GM19238 (cell line): ENCODE results near the gene ALPL.
"Not testable (repeated sequence)": the region's sequence is repeated elsewhere in the genome, so short reads cannot be mapped to it uniquely, and the experiment has no call there.

Experiments used
- DNase-seq: peaks from one replicate; pipeline ENCODE4 v3.0.0; 2011; ENCODE audit warnings: low spot score; ENCODE audit not compliant: insufficient read length

Gene ALPL

DNA sequence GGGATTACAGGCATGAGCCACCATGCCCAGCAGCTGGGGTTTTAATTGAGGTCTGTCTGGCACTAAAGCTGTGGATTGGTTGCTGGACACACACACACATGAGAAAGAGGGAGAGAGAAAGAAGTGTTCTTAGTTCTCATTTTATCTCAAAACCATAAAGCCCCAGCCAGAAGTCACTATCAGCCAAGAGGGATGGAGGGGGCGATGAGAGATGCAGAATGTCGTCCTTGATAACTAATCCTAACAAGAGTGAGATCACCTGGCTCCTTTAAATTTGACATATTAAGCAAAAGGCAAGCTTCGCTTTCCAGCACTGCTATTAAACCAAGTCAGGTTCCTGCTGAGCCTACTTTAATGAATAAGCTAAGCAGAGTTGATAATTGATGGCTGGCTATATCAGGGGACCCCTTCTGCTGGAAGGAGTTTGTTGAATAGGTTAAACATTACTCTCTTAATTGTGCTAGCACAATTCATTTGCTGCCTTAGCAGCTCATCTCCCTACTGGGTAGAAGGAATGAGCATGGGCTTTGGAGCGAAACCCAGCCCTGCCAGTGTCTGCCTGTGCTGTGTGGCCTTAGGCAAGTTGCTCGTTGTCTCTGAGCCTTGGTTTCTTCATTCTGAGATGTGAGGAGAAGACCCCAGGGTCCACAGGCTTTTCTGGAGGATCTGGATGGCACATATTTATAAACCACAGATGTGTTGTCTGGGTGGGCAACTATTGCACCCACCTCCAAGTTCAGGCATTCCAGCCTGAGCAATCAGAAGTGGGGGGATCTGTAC lies 50.8 kb downstream of the ALPL start:
- no peak for DNase-seq

DNA sequence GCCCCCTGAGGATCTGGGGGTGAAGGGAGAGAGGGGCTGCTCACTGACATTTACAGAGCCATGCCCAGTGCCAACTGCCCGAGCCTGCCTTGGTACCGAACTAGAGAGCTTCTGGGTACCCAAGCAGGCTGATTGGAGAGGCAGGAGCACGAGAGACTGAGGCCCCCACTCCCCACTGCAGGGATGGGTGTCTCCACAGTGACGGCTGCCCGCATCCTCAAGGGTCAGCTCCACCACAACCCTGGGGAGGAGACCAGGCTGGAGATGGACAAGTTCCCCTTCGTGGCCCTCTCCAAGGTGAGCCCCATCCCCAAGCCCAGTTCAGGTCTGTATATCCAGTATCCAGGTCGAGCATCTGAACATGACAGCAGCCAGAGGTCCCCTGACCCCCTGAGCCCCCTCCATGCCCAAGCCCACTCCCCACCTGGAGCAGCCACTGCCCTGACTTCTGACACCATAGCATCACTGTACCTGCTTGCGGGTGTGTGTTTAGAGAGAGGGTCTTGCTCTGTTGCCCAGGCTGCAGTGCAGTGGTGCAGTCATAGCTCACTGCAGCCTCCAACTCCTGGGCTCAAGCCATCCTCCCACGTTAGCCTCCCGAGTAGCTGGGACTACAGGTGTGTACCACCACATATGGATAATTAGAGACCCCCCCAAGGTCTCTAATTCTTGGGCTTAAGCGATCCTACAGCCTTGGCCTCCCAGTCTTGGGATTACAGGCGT lies 51.9 kb downstream of the ALPL start:
- no peak for DNase-seq

DNA sequence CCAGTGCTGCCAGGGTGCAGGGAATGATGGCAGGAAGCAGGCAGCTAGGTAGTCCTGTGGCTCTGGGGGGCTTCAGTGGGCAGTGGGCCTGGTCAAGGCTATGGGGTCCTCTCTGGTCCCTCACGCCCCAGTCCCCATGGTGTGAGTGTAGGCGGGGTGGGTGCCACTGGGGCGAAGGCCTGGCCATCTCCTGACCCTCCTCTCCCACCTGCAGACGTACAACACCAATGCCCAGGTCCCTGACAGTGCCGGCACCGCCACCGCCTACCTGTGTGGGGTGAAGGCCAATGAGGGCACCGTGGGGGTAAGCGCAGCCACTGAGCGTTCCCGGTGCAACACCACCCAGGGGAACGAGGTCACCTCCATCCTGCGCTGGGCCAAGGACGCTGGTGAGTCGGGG lies 53.7 kb downstream of the ALPL start:
- no peak for DNase-seq

DNA sequence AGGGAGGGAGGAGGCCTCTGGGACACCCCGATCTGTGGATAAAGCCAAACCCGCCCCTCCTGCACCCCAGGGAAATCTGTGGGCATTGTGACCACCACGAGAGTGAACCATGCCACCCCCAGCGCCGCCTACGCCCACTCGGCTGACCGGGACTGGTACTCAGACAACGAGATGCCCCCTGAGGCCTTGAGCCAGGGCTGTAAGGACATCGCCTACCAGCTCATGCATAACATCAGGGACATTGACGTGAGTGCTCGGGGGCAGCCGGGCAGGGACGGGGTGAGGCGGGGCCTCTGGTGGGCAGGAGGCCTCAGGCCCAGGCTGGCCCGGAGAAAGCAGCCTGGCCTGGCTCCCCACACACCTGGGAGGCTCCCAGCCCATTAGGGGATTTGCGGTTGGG lies 54.7 kb downstream of the ALPL start:
- no peak for DNase-seq

DNA sequence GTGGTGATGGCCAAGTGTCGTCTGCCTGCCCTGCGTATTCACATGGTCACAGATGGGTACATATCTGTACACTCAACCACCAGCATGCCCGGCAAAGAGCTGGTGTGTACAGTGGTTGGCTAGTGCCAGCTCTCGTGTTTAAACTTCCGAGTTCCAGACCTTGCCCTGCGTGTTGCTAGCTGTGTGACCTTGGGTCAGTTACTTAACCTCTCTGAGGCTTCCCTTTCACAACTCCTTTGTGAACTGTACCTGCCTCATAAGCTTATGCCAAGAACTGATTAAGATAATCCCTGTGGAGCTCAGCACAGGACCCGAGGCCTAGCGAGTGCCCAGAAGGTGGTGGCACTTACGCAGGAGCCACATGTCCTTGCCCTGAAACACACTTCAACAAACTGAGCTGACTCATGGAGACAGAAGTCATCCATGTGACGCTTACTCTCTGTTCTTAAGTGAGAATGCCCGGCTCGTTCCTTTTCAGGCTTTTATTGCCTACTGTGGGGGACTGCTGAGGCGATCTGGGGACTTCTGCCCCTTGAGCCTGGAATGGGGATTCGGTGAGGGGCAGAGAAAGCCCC lies 55.4 kb downstream of the ALPL start:
- no peak for DNase-seq

DNA sequence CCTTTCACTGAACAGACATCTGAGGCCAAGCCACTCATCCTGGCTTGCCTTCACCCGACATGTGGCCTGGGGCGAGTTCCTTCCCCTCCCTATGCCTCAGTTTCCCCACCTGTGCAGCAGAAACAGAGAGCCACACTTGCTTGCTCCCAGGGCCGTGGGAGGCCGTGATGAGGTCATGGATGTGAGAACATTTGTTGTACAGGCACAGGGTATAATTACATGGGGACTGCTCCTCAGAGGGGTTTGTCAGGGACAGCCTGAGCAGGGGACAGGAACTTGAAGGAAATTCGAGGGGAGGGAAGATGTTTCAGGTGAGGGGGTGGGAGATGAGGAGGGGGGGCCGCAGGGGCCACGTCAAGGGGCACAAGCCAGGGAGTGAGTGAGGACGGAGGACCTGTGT lies 56.1 kb downstream of the ALPL start:
- DNase-seq, result no peak

DNA sequence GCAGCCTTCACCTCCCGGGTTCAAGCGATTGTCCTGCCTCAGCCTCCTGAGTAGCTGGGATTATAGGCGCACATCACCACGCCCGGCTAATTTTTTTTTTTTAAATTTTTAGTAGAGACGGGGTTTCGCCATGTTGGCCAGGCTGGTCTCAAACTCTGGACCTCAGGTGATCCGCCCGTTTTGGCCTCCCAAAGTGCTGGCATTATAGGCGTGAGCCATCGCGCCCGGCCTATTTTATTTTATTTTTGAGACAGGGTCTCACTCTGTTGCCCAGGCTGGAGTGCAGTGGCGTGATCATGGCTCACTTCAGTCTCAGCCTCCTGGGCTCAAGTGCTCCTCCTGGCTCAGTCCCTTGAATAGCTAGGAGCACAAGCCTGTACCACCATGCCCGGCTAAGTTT lies 57.1 kb downstream of the ALPL start:
- not testable (repeated sequence) for DNase-seq

DNA sequence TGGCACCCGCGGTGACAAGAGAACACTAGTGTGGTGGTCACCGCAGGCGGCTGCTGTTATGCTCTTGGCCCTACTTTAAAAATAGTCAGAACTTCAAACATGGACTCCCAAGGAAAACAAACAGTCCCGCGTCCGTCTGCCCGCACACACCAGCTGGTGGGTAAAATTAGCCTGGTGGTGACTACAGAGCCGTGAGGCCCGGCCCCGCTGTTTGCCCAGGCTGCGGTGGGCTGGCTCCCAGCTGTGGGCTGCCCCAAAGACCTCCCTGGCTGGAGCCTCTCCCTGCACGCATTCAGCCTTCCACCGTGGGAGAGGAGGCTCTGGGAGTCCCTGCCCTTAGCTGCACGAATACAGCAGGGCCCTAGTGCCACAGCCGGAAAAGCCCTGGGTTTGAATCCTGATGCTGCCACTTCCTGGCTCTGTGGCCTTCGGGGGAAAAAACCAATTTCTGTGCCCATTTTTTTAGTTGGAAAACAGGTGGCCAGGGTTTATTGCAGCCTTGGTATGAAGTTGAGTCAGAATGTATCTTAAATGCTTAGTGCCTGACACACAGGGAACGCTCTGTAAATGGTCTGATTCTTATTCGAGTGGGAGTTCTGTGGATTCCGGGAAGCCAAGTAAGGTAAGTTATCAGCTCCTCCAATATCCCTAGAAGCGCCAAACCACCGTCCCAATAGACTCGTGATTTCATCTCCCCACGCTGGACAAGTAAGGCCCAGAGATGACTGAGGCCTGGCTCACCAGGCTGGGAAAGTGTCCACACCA lies 58.2 kb downstream of the ALPL start:
- no peak for DNase-seq

DNA sequence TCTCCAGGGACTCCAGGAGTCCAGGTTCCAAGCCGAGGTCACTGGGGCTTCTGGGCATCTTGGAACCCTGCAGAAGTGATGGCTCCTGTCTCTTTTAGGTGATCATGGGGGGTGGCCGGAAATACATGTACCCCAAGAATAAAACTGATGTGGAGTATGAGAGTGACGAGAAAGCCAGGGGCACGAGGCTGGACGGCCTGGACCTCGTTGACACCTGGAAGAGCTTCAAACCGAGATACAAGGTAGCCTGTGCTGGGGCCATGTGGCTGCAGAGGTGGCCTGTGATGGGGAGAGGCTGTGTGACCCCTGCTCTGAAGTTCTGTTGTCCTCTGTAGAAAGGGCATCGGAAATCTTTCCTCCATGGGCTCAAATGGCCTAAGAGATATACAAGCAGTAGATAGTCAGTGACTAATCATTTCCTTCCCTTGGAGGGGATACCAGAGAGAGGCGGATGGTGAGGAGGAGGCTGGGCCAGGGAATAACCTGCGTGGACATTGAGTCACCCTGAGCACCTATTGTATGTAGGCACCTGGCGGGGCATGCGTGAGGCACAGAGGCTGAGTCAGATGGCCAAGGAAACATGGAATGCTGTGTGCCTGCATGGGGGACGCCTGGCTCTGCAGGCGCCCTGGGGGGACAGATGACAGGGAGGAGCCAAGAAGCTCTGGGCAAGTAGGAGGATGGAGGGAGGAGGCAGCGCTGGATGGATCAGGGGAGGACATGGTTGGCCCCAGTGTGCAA lies 59.0 kb downstream of the ALPL start:
- DNase-seq, result no peak

DNA sequence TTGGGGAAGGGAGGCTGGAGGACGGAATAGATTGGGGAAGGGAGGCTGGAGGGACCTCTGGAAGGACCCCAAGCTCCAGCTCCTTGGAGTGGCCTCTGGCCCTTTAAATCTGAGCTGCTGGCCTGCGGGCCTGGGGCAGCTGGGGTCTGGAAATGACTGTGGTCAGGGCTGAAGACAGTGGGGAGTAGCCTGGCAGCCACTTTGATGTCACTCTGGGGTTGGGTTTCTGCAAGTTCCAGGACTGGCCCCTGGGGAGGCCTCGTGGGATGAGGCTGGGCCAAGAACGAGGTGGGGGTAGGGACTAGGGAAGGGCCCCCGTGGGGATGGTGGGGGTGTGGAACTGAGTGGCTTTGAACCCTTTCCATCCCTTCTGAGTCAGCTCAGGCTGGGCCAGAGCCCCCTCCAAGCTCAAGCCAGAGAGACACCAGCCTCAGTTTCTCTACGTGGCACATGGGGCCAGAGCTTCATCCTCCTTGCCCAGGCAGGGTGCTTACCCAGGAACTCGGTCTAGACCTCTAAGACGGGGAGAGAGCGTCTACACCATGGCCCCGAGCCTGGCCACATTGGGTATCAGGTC lies 59.7 kb downstream of the ALPL start:
- DNase-seq, result no peak

DNA sequence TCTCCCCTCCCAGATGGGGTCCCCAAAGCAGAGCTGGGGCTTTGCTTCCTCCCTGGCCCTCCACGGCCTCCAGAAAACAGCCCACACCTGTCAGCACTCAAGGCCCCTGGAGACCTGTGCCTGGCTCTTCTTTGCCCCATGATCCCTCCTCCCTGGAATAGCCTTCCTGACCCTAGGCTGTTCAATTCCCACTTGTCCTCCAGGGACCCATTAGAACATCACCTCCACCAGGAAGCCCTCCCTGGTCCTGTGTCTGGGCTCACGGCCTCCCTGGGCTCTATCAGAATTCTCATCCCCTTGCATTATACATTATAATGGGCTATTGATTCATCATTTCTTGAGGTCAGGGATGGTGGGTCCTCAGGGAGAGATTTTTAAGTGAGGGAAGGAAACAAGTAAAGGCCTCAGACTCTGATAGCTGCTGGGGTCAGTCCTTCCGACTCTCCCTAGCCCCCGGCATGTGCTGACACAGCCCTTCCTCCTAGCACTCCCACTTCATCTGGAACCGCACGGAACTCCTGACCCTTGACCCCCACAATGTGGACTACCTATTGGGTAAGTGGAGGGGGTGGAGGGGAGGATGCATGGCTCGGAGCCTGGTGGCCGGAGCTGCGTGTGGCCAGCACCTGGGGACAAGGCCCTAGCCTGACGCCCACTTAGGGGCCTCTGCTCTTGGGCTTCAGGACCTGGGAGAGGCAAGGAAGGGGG lies 60.8 kb downstream of the ALPL start:
- no peak for DNase-seq

DNA sequence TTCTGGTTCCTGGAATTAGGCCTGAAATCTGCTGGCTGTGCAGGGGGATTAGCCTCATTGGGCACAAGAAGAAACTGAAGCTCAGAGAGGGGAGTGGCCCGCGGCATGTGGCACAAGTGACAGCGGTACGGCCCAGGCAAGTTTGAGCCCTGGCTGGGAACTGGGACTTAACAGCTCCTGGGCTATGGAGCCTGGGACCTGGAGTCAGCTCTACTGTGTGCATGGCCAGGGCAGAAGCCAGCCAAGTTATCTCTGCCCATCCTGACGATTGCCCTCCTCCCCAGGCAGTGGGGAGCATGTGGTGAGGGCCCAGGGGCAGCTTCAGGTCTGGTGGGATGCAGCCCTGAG lies 61.3 kb downstream of the ALPL start:
- no peak for DNase-seq

DNA sequence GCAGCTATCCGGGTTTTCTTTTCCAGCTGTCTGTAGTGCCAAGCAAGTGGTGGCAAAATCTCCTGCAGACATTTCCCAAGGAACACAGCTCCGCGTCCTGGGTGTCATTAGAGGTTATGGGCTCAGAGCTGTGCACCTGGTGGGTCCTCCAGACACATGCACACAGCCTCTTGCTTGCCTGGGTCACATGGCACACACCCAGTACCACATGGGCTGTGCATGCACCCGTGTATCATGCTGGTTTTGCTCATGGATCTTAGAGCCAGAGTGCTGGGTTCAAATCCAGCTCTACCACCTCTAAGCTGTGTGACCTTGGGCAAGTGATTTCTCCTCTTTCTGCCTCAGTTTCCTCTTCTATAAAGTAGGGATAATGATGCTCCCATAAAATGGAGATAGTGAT lies 61.7 kb downstream of the ALPL start:
- DNase-seq, result no peak

DNA sequence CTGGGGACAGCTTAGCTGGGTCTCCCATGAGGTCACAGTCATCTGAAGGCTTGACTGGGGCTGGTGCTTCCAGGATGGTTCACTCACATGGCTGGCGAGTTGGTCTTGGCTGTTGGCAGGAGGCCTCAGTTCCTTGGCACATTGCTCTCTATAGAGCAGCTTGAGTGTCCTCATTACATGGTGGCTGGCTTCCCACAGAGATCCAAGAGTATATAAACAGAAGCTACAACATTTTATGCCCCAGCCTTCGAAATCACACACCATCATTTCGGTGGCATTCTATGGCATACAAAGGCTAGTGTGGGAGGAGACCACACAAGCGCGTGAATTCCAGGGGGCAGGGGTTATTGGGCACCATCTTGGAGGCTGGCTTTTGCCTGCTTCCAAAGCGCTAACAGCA lies 63.0 kb downstream of the ALPL start:
- DNase-seq, result no peak

DNA sequence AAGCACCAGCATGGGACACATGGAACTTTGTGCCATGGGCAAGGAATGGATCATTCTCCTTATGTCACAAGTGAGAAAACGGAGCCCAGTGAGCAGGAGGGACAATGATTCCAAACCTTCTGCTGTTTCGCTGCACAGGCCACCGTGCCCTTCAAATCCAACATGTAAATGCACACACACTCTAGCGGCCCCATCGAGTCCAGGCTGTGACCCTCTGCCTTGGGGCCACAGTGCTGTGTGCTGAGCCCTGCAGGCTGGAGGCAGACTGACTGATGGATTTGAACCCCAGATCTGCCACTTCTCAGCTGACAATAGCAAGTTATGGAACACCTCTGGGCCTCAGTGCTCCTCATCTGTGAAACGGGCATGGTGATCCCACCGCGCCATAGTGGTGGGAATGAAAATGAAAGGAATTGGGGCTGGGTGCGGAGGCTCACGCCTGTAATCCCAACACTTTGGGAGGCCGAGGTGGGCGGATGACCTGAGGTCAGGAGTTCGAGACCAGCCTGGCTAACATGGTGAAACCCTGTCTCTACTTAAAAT lies 63.6 kb downstream of the ALPL start:
- no peak for DNase-seq

DNA sequence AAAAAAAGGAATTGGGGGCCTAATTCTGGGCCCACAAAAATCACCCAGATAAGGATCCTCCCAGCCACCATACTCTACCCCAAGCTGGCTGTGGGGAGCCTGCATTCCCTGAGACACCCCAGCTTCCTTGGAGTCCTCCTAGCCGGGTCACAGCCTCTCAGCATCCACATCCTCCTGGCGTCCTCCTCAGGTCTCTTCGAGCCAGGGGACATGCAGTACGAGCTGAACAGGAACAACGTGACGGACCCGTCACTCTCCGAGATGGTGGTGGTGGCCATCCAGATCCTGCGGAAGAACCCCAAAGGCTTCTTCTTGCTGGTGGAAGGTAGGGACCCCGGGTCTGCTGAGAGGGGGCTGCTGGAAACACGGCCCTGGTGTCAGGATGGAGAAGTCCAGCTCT lies 64.3 kb downstream of the ALPL start:
- DNase-seq, result no peak

DNA sequence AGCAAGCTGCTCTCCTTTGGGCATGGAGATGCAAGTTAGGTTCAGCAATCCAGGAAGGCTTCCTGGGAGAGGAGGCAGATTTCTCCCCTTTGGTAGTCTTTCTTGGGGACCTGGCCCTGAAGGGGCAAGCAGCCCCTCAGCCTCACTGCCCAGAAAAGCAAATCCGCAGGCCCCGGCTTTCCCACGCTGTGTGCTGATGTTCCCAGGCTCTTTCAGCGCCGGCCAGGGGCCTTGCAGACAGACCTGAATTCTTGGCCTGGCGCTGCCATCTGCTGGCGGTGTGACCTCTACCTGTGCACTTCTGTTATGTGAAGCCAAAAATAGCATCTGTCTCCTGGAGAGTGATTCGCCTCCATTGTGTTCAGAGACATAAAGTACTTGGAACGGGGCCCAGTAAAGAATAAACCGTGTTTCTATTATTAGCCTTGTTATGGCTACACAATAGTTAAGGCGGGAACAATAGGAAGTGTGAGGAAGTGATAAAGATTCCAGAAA lies 64.8 kb downstream of the ALPL start:
- DNase-seq, result no peak

DNA sequence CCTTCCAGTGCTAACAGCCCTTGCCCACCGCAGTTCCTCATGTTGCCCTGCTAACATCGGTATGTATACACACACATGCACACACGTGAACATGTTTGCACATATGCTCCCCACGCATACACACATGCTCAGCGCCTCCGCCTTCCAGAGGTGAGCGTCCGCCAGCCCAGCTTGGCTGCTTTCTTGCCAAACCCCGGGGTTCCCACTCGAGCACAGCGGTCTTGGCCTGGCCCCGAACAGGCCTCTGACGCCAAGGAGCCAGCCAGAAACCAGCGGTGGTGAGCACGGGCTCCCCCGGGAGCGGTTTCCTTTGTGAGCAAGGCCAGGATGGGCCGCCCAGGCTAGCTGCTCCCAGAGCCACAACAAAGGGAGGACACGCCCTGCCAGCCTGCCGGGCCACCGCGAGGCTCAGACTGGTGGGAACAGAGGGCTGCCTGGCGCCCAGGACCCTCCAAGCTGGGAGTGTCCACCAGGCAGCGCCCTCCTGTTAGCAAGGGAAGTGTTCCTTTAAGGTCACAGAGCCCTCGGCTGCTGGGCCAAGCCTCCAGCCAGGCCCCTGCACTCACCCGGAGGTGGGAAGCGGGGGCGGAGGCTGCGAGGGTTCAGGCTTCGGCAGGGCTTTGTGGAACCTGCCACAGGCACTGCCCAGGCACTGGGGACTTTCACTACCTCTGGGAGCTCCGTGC lies 65.4 kb downstream of the ALPL start:
- DNase-seq, result no peak

DNA sequence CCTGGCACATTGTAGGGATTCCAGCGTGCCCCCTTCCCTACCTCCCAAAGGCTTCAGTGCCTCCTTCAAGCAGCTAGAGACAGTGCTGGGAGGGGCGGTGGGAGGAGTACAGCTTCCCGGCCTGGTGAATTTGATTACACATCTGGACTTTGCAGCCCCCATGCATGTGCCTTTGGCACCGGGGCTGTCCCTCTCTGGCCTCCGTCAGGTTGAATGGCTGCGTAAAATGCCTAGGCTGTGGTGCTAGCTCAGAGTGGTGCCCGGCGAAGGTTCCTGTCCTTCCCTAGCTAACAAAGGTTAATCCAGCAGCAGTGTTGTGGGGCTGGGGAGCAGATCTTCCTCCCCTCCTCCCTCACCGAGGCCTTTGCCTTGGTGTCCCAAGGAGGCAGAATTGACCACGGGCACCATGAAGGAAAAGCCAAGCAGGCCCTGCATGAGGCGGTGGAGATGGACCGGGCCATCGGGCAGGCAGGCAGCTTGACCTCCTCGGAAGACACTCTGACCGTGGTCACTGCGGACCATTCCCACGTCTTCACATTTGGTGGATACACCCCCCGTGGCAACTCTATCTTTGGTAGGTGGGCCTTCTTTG lies 66.2 kb downstream of the ALPL start:
- DNase-seq, result no peak
